ENCODE measurements around the gene SARS1. TPM values are rescaled to one million over a fixed set of nuclear protein-coding genes. Genes with fewer than 3 reads are reported as not detected.

The SARS1 gene
- total RNA-seq, 3 donors from 2014 or later (not counting 1 experiment from before 2014, with no cell fraction given): 95.6 to 122 (median 106) TPM

- no peak for ATAC-seq
Observed at GRCh38 chr1:109261006-109261405, 47.3 kb downstream of the SARS1 start.

GRCh38 chr1:109261578-109261977 is 47.9 kb downstream of the SARS1 start:
- no peaks in the 10 kb centered on the region for H3K9me3 ChIP-seq (ENCODE audit: control insufficient read depth, insufficient read depth, low read length)
- no peaks in the 10 kb centered on the region for H3K27me3 ChIP-seq (ENCODE audit: control insufficient read depth, insufficient read depth, low read length)
- H3K36me3 Mint-ChIP-seq: no peaks in the 10 kb centered on the region
- H3K27ac Mint-ChIP-seq: no peak overlapping the region
- H3K4me3 Mint-ChIP-seq: no peak overlapping the region
- no peaks in the 10 kb centered on the region for H3K36me3 ChIP-seq (ENCODE audit: control insufficient read depth, insufficient read depth, low read length)
- peaks cover 7% of the 10 kb centered on the region for H3K4me1 ChIP-seq (ENCODE audit: control insufficient read depth, insufficient read depth, low read length)
- no peak for TF ChIP-seq CTCF (IDR thresholded peaks at IDR 0.05)
- no peaks in the 10 kb centered on the region for H3K9me3 Mint-ChIP-seq
- ATAC-seq (no peak), DNase-seq (no peak)
- H3K27me3 Mint-ChIP-seq (ENCODE audit: low read depth in 2 of 2): no peaks in the 10 kb centered on the region
- H3K4me1 Mint-ChIP-seq: peaks cover 0 to 17% of the 10 kb centered on the region in 2 donors
- no peak overlapping the region for H3K27ac ChIP-seq (ENCODE audit: low read length)
- no peak overlapping the region for H3K4me3 ChIP-seq (ENCODE audit: low read length)
- intact Hi-C loops (cut with micrococcal nuclease): loop anchor here (5.0 kb wide), 1 partner anchor 231 kb away; the partner anchor contains the start of gene CYB561D1
- 88% methylated on average over 6 of the region's 6 CpGs for WGBS (ENCODE audit: insufficient coverage)

More at GRCh38 chr1:109261006-109261405, 47.3 kb downstream of the SARS1 start:
- Histone ChIP-seq H3K9me3 (ENCODE audit: control insufficient read depth, insufficient read depth, low read length) (no peaks in the 10 kb centered on the region), H3K4me3 (ENCODE audit: low read length) (no peak overlapping the region), H3K27ac (ENCODE audit: low read length) (no peak overlapping the region), H3K36me3 (ENCODE audit: control insufficient read depth, insufficient read depth, low read length) (no peaks in the 10 kb centered on the region), H3K27me3 (ENCODE audit: control insufficient read depth, insufficient read depth, low read length) (no peaks in the 10 kb centered on the region), H3K4me1 (ENCODE audit: control insufficient read depth, insufficient read depth, low read length) (peaks cover 7% of the 10 kb centered on the region)
- TF ChIP-seq CTCF (IDR thresholded peaks at IDR 0.05): no peak
- 92% methylated on average over 16 of the region's 16 CpGs for WGBS (ENCODE audit: insufficient coverage)
- Mint-ChIP-seq H3K27ac (no peak overlapping the region), H3K36me3 (no peaks in the 10 kb centered on the region), H3K4me3 (no peak overlapping the region), H3K9me3 (no peaks in the 10 kb centered on the region), H3K4me1 (peaks cover 0 to 19% of the 10 kb centered on the region in 2 donors), H3K27me3 (ENCODE audit: low read depth in 2 of 2) (no peaks in the 10 kb centered on the region)
- no peak for DNase-seq
- intact Hi-C loops (cut with micrococcal nuclease): loop anchor here (5.0 kb wide), 1 partner anchor 231 kb away; the partner anchor contains the start of gene CYB561D1

GRCh38 chr1:109262231-109263055 is 48.7 kb downstream of the SARS1 start:
- TF ChIP-seq CTCF (IDR thresholded peaks at IDR 0.05): no peak
- intact Hi-C loops (cut with micrococcal nuclease): loop anchor here (1.0 to 5.0 kb wide), 3 partner anchors 137 to 270 kb away; partner anchors contain the start of gene CYB561D1
- DNase-seq (no peak), ATAC-seq (no peak)
- no peaks in the 10 kb centered on the region for H3K36me3 ChIP-seq (ENCODE audit: control insufficient read depth, insufficient read depth, low read length)
- H3K4me1 ChIP-seq (ENCODE audit: control insufficient read depth, insufficient read depth, low read length): peaks cover 7% of the 10 kb centered on the region
- H3K9me3 ChIP-seq (ENCODE audit: control insufficient read depth, insufficient read depth, low read length): no peaks in the 10 kb centered on the region
- 92% methylated on average over 22 of the region's 22 CpGs for WGBS (ENCODE audit: insufficient coverage)
- H3K4me3 Mint-ChIP-seq: no peak overlapping the region
- no peaks in the 10 kb centered on the region for H3K27me3 ChIP-seq (ENCODE audit: control insufficient read depth, insufficient read depth, low read length)
- H3K36me3 Mint-ChIP-seq: no peaks in the 10 kb centered on the region
- peaks cover 0 to 10% of the 10 kb centered on the region in 2 donors for H3K4me1 Mint-ChIP-seq
- no peak overlapping the region for H3K4me3 ChIP-seq (ENCODE audit: low read length)
- no peak overlapping the region for H3K27ac Mint-ChIP-seq
- no peaks in the 10 kb centered on the region for H3K27me3 Mint-ChIP-seq (ENCODE audit: low read depth in 2 of 2)
- no peak overlapping the region for H3K27ac ChIP-seq (ENCODE audit: low read length)
- H3K9me3 Mint-ChIP-seq: no peaks in the 10 kb centered on the region

Data from natural killer cell (primary cell).